ENCODE measurements around the gene FAM53B. TPM values are rescaled to one million over a fixed set of nuclear protein-coding genes. Genes with fewer than 3 reads are reported as not detected.

FAM53B gene
- total and polyA plus RNA-seq, 4 donors, result 14.6 to 45.4 (median 18.2) TPM

- ATAC-seq (ENCODE audit: insufficient read depth, low FRiP score), result peak; percentile 50
- H3K9me3 ChIP-seq (ENCODE audit: control insufficient read depth in 4 of 4, insufficient read depth in 3 of 4, low read length in 3 of 4), result no peaks in the 10 kb centered on the region
- peaks cover 0 to 28% (median 22%) of the 10 kb centered on the region in 4 donors for H3K36me3 ChIP-seq (ENCODE audit: control insufficient read depth in 4 of 4, insufficient read depth in 4 of 4, low read length in 4 of 4)
- H3K9ac ChIP-seq (ENCODE audit: insufficient read depth in 1 of 2, low read length in 2 of 2), result no peak overlapping the region
- DNase-seq, result no peak
- TF ChIP-seq CTCF (IDR thresholded peaks at IDR 0.05; ENCODE audit: control extremely low read depth, extremely low read depth), result no peak
- WGBS, 2 donors, result 21 to 52% methylated on average over 12 of the region's 12 CpGs
- H3K27ac ChIP-seq (ENCODE audit: low read depth in 1 of 2, low read length in 1 of 2), result peak overlapping the region; percentile 38 to 57
- no peaks in the 10 kb centered on the region for H3K27me3 ChIP-seq (ENCODE audit: control insufficient read depth in 3 of 3, insufficient read depth in 3 of 3, low read length in 2 of 3)
- peaks cover 0 to 32% (median 10%) of the 10 kb centered on the region in 5 donors for H3K4me1 ChIP-seq (ENCODE audit: control insufficient read depth in 5 of 5, insufficient read depth in 5 of 5, low read length in 5 of 5)
- no peak overlapping the region for H3K4me3 ChIP-seq
Observed at GRCh38 chr10:124685261-124685660, 58.9 kb downstream of the FAM53B start.

GRCh38 chr10:124683814-124684213 is 60.4 kb downstream of the FAM53B start:
- TF ChIP-seq CTCF (IDR thresholded peaks at IDR 0.05; ENCODE audit: control extremely low read depth, extremely low read depth), result no peak
- Histone ChIP-seq H3K27ac (ENCODE audit: low read depth in 1 of 2, low read length in 1 of 2) (peak overlapping the region in 1 of 2 donors; percentile 37), H3K9ac (ENCODE audit: insufficient read depth in 1 of 2, low read length in 2 of 2) (no peak overlapping the region), H3K36me3 (ENCODE audit: control insufficient read depth in 4 of 4, insufficient read depth in 4 of 4, low read length in 4 of 4) (peaks cover 0 to 24% (median 19%) of the 10 kb centered on the region in 4 donors), H3K27me3 (ENCODE audit: control insufficient read depth in 3 of 3, insufficient read depth in 3 of 3, low read length in 2 of 3) (no peaks in the 10 kb centered on the region), H3K4me3 (no peak overlapping the region), H3K4me1 (ENCODE audit: control insufficient read depth in 5 of 5, insufficient read depth in 5 of 5, low read length in 5 of 5) (peaks cover 0 to 26% (median 14%) of the 10 kb centered on the region in 5 donors), H3K9me3 (ENCODE audit: control insufficient read depth in 4 of 4, insufficient read depth in 3 of 4, low read length in 3 of 4) (no peaks in the 10 kb centered on the region)
- 29 to 38% methylated on average over 5 of the region's 5 CpGs for WGBS, 2 donors
- ATAC-seq (ENCODE audit: insufficient read depth, low FRiP score) (no peak), DNase-seq (no peak)

- Histone ChIP-seq H3K4me1 (ENCODE audit: control insufficient read depth in 5 of 5, insufficient read depth in 5 of 5, low read length in 5 of 5) (peaks cover 15 to 43% (median 32%) of the 10 kb centered on the region in 5 donors), H3K4me3 (no peak overlapping the region), H3K36me3 (ENCODE audit: control insufficient read depth in 4 of 4, insufficient read depth in 4 of 4, low read length in 4 of 4) (peaks cover 0 to 26% (median 19%) of the 10 kb centered on the region in 4 donors), H3K27ac (ENCODE audit: low read depth in 1 of 2, low read length in 1 of 2) (no peak overlapping the region), H3K27me3 (ENCODE audit: control insufficient read depth in 3 of 3, insufficient read depth in 3 of 3, low read length in 2 of 3) (no peaks in the 10 kb centered on the region), H3K9ac (ENCODE audit: insufficient read depth in 1 of 2, low read length in 2 of 2) (no peak overlapping the region), H3K9me3 (ENCODE audit: control insufficient read depth in 4 of 4, insufficient read depth in 3 of 4, low read length in 3 of 4) (no peaks in the 10 kb centered on the region)
- DNase-seq (no peak), ATAC-seq (ENCODE audit: insufficient read depth, low FRiP score) (no peak)
- no peak for TF ChIP-seq CTCF (IDR thresholded peaks at IDR 0.05; ENCODE audit: control extremely low read depth, extremely low read depth)
- 97% methylated on average over 36 of the region's 36 CpGs for WGBS, 2 donors
Observed at GRCh38 chr10:124681626-124682552, 62.3 kb downstream of the FAM53B start.
